OCI-LY1 (cell line): ENCODE results near the gene SLC25A38.
"Not testable (repeated sequence)": the region's sequence is repeated elsewhere in the genome, so short reads cannot be mapped to it uniquely, and the experiment has no call there.

Experiments used
- H2AFZ ChIP-seq: fragments of 200-600 bp; sonication (generic), shearing (Covaris generic); 2 replicates; pipeline ENCODE4 v1.6.0; 2014; ENCODE audit warnings: antibody characterized with exemption, mild to moderate bottlenecking, low read length
- H3F3A ChIP-seq: fragments of 200-600 bp; sonication (generic), shearing (Covaris generic); 2 replicates; pipeline ENCODE4 v1.6.0; 2014; ENCODE audit warnings: mild to moderate bottlenecking, antibody characterized with exemption, low read length, moderate library complexity; ENCODE audit not compliant: insufficient read depth
- H3K27ac ChIP-seq: fragments of 200-600 bp; sonication (generic); 2 replicates; pipeline ENCODE4 v1.5.1; 2014; ENCODE audit warnings: low read length, mixed run types, mild to moderate bottlenecking, low read depth; ENCODE audit not compliant: poor library complexity, severe bottlenecking
- H3K27me3 ChIP-seq: fragments of 200-600 bp; sonication (generic); 2 replicates; pipeline ENCODE4 v1.6.0; 2014; ENCODE audit warnings: antibody characterized with exemption, mild to moderate bottlenecking, low read length, moderate library complexity; ENCODE audit not compliant: insufficient read depth
- H3K36me3 ChIP-seq: fragments of 200-600 bp; sonication (generic); 2 replicates; pipeline ENCODE4 v1.6.1; 2014; ENCODE audit warnings: mild to moderate bottlenecking, antibody characterized with exemption, low read length, moderate library complexity, mixed read lengths; ENCODE audit not compliant: insufficient read depth
- H3K4me1 ChIP-seq: fragments of 200-600 bp; sonication (generic); 2 replicates; pipeline ENCODE4 v1.5.1; 2014; ENCODE audit warnings: mild to moderate bottlenecking, low read length, moderate library complexity; ENCODE audit not compliant: insufficient read depth, severe bottlenecking
- H3K4me2 ChIP-seq: fragments of 200-600 bp; sonication (generic), shearing (Covaris generic); 2 replicates; pipeline ENCODE4 v1.6.1; 2014; ENCODE audit warnings: low read length
- H3K4me3 ChIP-seq: fragments of 200-600 bp; sonication (generic); 2 replicates; pipeline ENCODE4 v1.5.1; 2014; ENCODE audit warnings: low read length, low read depth, mild to moderate bottlenecking, mixed read lengths; ENCODE audit not compliant: poor library complexity, severe bottlenecking
- H3K79me2 ChIP-seq: fragments of 200-600 bp; shearing (Covaris generic); 2 replicates; pipeline ENCODE4 v1.6.1; 2016; ENCODE audit warnings: mixed run types, low read length, mixed read lengths; ENCODE audit not compliant: insufficient read depth
- H3K9ac ChIP-seq: fragments of 200-600 bp; sonication (generic), shearing (Covaris generic); 2 replicates; pipeline ENCODE4 v1.6.1; 2014; ENCODE audit warnings: mild to moderate bottlenecking, low read length, mixed read lengths
- H3K9me2 ChIP-seq: fragments of 200-600 bp; sonication (generic), shearing (Covaris generic); 2 replicates; pipeline ENCODE4 v1.6.1; 2014; ENCODE audit warnings: low read depth, mild to moderate bottlenecking, low read length, mixed read lengths
- H3K9me3 ChIP-seq: fragments of 200-600 bp; shearing (Covaris generic); 2 replicates; pipeline ENCODE4 v1.6.1; 2014; ENCODE audit warnings: low read length, mixed read lengths
- H4K20me1 ChIP-seq: fragments of 200-600 bp; sonication (generic), shearing (Covaris generic); 2 replicates; pipeline ENCODE4 v1.6.0; 2016; ENCODE audit warnings: mild to moderate bottlenecking, low read length; ENCODE audit not compliant: insufficient read depth
- CTCF ChIP-seq: fragments of 200-600 bp; sonication (generic), shearing (Covaris generic); IDR thresholded peaks from 2 replicates; pipeline ENCODE4 v1.5.1; 2017; ENCODE audit warnings: mild to moderate bottlenecking, antibody characterized with exemption, low read length, moderate library complexity, mixed read lengths
- EZH2 ChIP-seq: fragments of 200-600 bp; sonication (generic), shearing (Covaris generic); IDR thresholded peaks from 2 replicates; pipeline ENCODE4 v1.8.0; 2017; ENCODE audit warnings: borderline replicate concordance, mixed run types, mild to moderate bottlenecking, antibody characterized with exemption, low read length, moderate library complexity, mixed read lengths

SLC25A38 gene

GRCh38 chr3:39347586-39347876 lies 35.6 kb upstream of the SLC25A38 start:
- no peaks in the 10 kb centered on the region for H3F3A ChIP-seq
- H3K4me1 ChIP-seq: no peaks in the 10 kb centered on the region
- no peaks in the 10 kb centered on the region for H3K36me3 ChIP-seq
- no peaks in the 10 kb centered on the region for H4K20me1 ChIP-seq
- no peaks in the 10 kb centered on the region for H3K9me2 ChIP-seq
- H3K4me2 ChIP-seq: no peak overlapping the region
- H3K9ac ChIP-seq: no peak overlapping the region
- no peaks in the 10 kb centered on the region for H3K27me3 ChIP-seq
- H3K79me2 ChIP-seq: no peaks in the 10 kb centered on the region
- H3K4me3 ChIP-seq: no peak overlapping the region
- no peaks in the 10 kb centered on the region for H3K9me3 ChIP-seq
- H3K27ac ChIP-seq: no peak overlapping the region
- no peak for TF ChIP-seq EZH2
- no peak for TF ChIP-seq CTCF
- no peak overlapping the region for H2AFZ ChIP-seq

GRCh38 chr3:39349080-39349479 lies 34.1 kb upstream of the SLC25A38 start:
- no peak for TF ChIP-seq EZH2
- TF ChIP-seq CTCF: no peak
- Histone ChIP-seq H3F3A (no peaks in the 10 kb centered on the region), H3K27ac (no peak overlapping the region), H3K4me1 (no peaks in the 10 kb centered on the region), H3K9me3 (no peaks in the 10 kb centered on the region), H4K20me1 (no peaks in the 10 kb centered on the region), H3K9me2 (no peaks in the 10 kb centered on the region), H3K79me2 (no peaks in the 10 kb centered on the region), H3K27me3 (no peaks in the 10 kb centered on the region), H3K36me3 (no peaks in the 10 kb centered on the region), H2AFZ (no peak overlapping the region), H3K4me3 (no peak overlapping the region), H3K9ac (no peak overlapping the region), H3K4me2 (no peak overlapping the region)

- no peak overlapping the region for H3K4me2 ChIP-seq
- H2AFZ ChIP-seq: no peak overlapping the region
- no peaks in the 10 kb centered on the region for H4K20me1 ChIP-seq
- H3K9me2 ChIP-seq: no peaks in the 10 kb centered on the region
- no peaks in the 10 kb centered on the region for H3K27me3 ChIP-seq
- H3K36me3 ChIP-seq: no peaks in the 10 kb centered on the region
- no peaks in the 10 kb centered on the region for H3K9me3 ChIP-seq
- H3K4me1 ChIP-seq: no peaks in the 10 kb centered on the region
- H3F3A ChIP-seq: no peaks in the 10 kb centered on the region
- TF ChIP-seq CTCF: no peak
- TF ChIP-seq EZH2: no peak
- no peak overlapping the region for H3K4me3 ChIP-seq
- no peak overlapping the region for H3K9ac ChIP-seq
- no peak overlapping the region for H3K27ac ChIP-seq
- H3K79me2 ChIP-seq: no peaks in the 10 kb centered on the region
These were observed 32.5 kb upstream of the SLC25A38 start for GRCh38 chr3:39350714-39351113.

GRCh38 chr3:39351134-39351533 lies 32.0 kb upstream of the SLC25A38 start:
- not testable (repeated sequence) for H3K4me2 ChIP-seq

GRCh38 chr3:39353168-39353927 lies 29.8 kb upstream of the SLC25A38 start:
- H4K20me1 ChIP-seq, H3K4me1 ChIP-seq, H3K9me3 ChIP-seq, H3K79me2 ChIP-seq, H3F3A ChIP-seq, H3K27ac ChIP-seq, H3K9me2 ChIP-seq, H3K4me3 ChIP-seq, H3K9ac ChIP-seq, H3K36me3 ChIP-seq, H3K4me2 ChIP-seq, H3K27me3 ChIP-seq, H2AFZ ChIP-seq: not testable (repeated sequence)

More at GRCh38 chr3:39351134-39351533, 32.0 kb upstream of the SLC25A38 start:
- H3K27me3 ChIP-seq, H3K9ac ChIP-seq, H3K9me3 ChIP-seq, H3K27ac ChIP-seq, H3K4me1 ChIP-seq, H2AFZ ChIP-seq, H3K9me2 ChIP-seq, H3K4me3 ChIP-seq, H3F3A ChIP-seq, H4K20me1 ChIP-seq, H3K79me2 ChIP-seq, H3K36me3 ChIP-seq: not testable (repeated sequence)
